GM19043 (cell line): ENCODE measurements around the gene ESYT2.

Source experiments
- ATAC-seq: cut with Tn5 transposase; IDR thresholded peaks from one replicate; pipeline ENCODE4 v1.9.1; 2021; ENCODE audit warnings: low read depth; ENCODE audit not compliant: unreplicated experiment

Gene ESYT2

DNA sequence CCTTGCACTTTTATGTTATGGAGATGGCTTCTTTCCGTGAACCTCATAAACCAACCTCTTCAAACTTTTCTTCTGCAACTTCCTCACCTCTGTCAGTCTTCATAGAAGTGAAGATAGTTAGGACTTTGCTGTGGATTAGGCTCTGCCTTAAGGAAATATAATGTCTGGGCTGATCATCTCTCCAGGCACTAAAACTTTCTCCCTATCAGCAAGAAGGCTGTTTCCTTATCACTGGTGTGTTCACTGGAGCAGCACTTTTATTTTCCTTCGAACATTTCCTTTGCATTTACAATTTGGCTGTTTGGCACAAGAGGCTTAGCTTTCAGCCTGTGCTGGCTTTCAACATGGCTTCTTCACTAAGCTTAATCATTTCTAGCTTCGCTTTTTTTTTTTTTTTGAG lies 52.8 kb downstream of the ESYT2 start:
- ATAC-seq = no peak

DNA sequence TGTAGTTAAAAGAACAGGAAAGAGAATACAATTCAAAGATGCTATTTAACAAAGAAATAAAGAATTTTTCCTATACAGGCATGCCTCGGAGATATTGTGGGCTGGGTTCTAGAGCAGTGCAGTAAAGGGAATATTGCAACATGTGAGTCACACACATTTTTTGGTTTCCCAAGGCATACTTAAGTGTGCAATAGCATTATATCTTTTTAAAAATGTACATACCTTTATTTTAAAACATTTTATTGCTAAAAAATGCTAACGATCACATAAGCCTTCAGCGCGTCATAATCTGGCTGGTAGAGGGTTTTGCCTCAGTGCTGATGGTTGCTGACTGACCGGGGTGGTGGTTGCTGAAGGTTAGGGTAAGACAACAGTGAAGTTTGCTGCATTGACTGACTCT lies 54.4 kb downstream of the ESYT2 start:
- ATAC-seq = no peak

DNA sequence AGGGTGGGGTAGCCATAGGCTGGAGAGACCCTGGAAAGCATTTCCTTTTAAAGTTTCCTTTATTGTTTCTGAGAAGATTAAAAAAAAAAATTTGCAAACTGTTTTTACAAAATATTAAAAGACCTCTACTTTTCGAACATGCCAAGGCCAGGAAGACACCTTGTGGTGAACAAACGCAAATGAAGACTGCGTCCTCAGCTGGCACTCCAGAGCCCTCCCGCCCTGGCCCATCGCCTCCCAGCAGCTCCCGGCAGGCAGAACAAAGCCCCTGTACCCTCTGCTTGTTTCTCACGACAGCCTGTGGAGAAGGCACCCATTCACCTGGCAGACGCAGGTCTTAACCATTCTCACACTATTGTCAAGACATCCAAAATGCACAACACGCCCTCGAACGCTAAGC lies 56.4 kb downstream of the ESYT2 start:
- no peak for ATAC-seq

DNA sequence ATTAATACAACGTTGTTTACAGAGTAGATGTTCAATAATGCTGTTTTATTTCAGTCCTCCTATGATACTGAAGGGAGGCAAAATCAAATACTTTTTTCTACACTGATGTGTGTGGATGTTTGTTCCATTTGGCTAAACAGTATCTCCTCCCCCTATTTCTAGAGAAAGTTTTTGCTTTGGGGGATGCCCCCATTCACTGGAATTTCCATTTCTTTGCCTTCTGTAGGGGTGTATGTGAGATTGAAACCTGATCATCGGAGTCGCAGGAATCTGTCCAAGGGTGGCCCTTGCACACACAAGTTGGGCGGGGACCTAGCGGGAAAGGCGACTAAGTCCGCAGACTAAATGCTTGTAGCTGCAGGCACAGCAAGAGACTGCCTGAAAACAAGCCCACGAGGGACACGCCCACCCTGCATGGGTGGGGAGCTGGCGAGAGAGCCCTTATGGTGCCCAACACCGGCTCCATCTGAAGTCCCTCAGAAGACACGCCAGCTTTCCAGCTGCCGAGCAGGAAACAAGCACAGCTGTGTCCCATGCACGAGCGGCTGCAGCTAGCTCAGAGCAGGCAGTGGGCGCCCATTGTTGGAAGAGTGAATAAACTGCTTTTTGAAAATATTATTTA lies 58.0 kb downstream of the ESYT2 start:
- no peak for ATAC-seq

DNA sequence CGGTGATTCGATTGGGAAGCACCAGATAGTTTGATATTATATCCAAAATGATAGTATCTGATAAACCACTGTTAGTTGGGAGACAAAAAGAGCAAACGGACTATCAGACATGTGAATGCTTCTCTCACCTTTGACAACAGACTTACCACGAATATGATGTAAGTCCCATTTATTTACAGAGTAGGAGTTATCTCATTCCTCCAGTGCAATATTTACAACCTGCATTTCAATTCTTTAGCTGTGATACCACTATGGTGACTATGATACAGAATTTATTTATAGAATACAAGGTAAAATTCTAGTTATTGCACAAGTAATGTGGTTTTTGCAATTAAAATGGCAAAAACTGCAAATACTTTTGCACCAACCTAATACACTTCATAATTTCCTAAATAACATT lies 61.6 kb downstream of the ESYT2 start:
- ATAC-seq = no peak

DNA sequence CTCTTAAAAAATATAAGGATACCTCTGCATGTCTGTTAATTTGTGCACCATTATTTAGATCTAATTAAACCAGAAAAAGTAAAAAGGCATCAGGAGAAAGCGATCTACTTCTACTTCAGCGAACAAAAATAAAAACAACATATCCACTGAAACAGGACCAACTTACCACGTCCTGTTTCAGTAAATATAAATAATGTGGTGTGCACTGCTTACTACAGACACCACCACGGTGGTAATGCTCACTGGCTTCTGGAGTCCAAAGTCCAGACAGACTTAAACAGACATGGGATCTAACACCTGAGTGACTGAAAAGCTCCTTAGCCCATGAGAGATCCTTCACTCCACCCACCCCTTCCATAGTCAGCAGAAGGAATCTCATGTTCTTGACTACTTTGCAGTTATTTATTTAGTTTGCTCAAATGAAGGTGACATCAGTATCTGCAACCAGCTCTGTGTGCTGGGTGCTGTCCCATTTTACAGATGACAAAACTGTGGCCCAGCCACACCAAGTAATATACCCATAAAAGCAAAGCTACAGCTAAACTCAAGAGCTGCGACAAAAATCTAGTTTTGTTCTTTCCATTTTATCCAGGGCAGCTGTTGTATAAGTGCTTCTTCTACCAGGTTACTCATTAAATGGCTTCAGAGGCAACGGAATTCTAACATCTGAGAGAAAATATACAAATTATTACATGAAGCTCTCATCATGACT lies 62.6 kb downstream of the ESYT2 start:
- ATAC-seq = no peak

DNA sequence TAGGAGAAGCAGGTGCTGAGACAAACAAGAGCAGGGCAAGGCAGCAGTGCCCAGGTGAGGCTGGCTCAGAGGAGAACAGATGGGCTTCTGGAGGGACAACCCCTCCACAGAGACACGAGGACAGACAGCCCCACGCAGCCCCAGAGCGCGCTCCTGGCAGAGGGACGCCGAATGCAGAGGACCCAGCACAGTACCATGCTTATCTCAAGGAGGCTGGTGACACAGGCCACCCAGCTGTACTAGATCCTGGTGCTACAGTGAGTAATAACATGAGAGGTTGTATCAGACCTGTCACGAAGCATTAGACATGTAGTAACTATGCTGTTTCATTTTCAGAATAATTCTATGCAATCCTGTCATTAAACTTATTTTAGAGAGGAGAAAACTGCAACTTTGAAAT lies 64.3 kb downstream of the ESYT2 start:
- ATAC-seq = no peak

DNA sequence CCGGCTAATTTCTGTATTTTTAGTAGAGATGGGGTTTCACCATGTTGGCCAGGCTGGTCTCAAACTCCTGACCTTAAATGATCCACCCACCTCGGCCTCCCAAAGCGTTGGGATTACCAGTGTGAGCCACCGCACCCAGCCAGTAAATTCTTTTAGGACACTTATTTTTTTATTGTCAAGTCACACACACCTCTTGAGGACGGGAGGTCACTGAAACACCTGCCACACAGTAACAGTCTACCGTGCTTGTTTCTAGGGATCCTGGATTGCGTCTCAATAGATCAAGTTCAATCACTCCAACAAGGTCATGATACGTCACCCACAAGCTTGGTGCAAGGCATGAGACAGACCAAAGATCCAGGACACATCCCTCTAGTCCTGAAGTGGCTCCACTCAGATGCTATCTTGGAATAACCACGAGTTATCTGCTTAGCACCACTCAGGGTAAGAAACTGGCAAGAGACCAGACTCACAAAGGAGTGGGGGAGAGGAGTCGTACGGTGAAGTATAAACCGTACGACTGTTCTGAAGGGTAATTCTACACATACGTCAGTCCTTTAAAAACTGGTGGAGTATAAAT lies 65.8 kb downstream of the ESYT2 start:
- ATAC-seq = no peak

DNA sequence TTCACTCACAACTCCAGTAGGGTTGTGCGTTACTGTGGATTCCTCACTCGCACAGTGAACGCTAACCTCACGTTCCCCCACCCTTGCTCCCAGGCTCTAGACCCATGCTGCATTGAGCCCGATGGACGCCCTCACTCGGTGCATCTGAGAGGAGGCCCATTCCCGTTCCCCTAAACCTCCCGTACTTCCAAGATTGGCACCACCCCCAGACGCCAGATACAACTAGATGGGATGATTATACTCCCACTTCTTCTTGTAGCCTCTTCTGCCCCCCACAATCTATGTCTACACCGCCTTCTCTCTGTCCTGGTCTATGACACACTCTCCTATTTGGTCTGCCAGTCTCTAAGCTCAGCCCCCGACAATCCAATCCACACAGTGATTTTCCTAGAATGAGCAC lies 67.4 kb downstream of the ESYT2 start:
- no peak for ATAC-seq

DNA sequence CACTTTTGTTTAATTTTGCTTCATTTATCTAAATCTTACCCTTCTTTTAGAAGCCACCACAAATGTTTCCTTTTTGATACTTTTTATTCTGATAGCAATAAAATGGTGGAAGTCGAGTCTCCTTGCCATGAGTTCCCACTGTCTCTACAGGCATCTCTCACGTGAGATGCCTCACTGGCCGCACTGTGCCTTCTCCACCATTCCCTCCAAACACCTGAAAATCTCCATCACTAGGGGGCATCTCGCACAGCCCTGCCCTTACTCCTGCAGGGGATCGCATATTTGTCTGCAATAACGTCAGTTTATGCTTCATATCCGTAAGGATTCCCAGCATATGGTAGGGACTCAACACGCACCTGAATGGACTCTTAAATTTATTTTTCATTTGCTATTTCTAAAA lies 68.4 kb downstream of the ESYT2 start:
- no peak for ATAC-seq

DNA sequence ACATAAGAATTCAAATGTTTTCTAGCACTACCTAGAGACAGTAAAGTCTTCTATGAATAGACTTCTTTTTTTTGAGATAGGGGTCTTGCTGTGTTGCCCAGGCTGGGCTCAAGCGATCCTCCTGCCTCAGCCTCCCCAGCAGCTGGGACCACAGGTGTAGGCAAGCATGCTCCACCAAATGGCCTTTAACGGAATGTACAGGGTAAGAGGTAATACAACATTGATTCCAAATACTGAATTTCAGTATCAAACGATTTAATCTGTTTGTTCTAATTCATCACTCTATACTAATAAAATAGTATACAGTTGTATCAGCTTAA lies 68.9 kb downstream of the ESYT2 start:
- ATAC-seq = no peak

DNA sequence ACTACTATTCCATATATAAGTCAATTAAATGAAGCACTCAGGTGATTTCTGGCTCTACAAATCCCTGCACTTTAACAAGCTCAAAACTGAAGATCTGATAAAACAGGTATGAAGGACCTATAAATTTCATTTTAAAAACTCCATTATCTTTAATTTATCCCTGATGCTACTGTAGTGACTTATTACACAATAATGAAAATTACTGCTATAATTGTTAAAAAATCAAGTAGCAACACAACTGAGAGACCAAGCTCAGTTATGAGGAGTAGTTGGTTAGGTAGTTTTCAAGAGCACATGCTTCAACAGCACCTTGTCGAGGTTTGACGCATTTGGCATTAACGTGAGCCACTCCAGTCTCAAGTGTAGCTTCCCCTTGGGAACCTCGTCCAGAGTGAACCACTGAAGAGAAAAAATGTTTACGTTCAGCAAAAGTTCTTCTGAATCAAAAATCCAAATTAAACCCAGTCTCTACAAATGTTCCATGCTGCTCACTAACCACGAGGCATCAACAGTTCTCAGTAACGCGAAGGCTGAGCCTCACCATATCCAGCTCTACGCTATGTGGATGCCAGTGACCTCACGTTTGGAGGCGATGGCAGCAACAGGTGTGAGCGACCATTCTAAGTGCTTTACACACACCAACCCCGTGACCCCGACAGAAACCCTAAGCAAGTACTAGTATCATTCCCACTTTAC lies 69.4 kb downstream of the ESYT2 start:
- no peak for ATAC-seq

DNA sequence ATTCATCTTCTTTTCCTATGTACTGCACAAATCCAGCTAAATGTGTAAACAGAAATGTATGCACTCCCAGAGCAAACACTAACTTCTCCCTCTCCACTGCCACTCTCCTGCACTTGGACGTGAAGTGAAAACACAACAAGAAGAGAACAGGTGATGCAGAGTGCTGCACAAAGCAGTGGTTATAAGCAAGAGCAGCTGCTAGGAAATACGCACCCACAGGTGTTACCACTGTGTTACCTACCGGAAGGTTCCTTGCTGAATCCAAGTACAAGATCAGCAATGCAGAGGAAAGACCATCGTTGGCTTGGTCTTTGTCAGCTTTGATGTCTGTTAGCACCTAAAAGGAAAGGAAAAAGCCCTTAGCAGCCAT lies 70.1 kb downstream of the ESYT2 start:
- no peak for ATAC-seq

DNA sequence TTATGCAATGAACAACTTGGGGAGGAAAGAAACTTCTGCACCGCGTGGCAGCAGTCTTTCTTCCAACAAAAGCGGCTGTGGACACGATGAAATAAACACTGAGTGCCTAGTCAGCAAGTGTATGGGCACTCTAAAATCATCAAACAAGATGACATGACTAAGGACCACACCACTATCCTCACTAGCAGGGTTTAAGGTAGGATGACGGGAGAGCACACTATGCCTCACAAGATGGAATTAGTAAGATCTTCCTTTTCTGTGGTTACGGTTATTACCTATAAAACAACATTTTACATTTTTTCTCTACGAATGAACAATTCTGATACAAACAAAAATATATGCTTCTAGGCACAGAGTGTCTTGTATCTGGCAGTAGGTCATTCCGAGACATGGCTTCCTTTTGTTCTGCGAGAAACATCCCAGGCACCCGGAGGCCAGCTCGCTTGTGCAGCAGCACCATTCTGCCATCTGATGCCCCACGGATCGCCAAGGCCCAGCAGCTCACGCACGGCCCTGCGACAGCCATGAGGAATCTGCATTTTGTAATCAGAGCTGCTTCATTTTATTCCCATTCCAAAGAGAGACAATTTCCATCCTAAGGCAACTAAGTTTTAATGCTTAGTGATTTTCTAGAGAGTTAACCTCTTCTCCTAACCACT lies 70.6 kb downstream of the ESYT2 start:
- no peak for ATAC-seq

DNA sequence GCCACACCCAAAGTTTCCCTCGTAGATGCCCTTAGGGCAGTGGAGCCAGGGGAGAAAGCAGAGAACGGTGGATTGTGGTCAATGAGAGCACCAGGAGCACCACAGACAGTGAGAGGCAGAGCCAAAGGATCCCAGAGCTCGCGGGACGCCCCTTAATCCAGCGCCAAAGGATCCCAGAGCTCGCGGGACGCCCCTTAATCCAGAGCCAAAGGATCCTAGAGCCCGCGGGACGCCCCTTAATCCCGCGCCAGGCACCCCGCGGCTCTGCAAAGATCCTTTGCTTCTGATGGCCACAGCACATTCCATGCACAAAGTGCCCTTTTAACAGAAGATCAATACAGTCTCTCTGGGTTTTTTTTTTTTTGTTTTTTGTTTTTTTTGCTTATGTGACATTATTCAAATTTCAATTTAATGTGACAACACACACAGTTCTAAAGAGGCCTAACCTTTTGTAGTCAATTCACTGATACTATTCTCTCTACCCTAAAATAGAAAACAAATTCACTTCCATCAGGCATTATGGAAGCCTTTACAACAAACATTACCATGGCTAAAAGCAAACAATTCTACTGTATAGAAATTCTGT lies 71.8 kb downstream of the ESYT2 start:
- ATAC-seq = no peak

DNA sequence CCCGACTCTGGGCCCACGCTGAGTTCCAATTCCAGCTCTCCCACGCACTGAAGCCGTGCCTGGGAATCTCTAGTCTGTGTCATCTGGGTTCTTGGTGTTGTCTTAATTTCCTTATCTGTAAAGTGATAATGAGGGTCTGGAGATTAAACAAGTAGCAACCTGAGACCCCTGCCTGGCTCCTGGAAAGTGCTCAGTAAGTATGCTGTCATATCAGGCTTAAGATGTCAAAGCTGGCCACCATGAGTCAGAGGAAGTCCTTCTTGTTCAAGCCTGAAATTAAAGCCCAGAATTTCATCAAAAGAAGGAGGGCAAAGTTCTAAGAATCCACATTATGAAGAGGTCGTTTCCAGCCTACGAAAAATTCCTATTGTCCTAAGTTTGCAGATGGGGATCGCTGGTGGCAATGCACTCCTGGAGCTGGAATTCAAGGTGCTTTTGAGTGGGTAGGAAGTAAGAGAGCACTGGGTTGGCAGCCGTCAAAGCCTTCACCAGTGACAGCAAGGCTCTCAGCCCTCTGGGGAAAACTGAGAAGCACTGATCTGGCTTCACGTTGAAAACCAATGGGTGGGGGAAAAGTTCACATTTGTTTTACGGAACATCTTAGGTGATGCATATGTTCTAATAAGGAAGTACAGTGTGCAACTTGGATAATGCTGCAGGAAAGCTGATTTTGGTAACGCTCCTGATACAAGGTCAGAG lies 74.4 kb downstream of the ESYT2 start:
- no peak for ATAC-seq

DNA sequence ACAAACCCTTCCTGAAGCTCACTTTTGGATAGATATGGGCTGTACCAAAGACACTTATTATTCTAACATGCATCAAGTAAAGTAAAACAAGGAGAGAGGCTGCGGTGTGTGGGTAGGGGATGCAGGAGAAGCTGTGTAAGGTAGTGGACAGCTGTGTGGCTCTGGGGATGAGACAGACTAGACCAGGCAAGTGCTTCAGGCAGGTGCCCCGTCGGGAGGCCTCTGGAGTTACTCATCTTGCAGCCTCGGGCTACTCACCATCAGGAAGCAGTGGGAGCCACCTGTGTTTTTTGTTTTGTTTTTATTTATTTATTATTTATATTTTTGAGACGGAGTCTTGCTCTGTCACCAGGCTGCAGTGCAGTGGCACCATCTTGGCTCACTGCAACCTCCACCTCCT lies 75.4 kb downstream of the ESYT2 start:
- no peak for ATAC-seq

DNA sequence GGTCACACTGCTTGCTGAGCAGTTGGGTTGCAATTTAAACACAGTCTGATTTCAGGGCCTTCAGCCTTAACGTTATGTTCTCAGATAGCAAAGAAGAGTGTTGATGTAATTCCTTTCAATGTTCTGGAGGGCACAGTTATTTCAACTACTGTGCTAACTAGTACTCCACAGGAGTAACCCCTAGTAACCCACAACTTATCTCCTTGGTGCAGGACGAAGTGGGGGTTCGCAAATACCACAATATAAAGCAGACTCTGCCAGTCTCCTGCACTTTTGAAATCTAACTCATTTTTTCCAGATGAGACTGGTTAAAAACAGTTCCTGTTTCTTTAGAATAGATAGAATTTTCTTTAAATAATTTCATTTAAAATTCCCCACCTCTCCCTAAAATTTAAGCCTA lies 77.6 kb downstream of the ESYT2 start:
- ATAC-seq = no peak

DNA sequence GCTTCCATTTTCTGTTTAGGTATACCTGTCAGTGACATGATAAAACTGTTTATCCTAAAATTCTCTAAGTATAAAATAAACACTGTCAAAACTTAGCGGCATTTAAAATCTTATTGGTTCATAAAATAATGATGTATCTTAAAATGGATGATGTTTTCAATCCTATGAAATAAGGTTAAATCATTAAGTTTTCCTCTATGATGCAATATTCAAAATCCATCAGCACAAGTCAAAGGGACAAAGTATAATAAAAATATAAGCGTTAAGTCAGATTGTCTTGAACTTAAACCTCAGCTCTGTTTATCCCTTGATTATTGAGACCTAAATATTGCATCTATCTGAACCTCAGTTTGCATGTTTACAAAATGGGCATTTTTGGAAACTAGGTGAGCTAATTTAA lies 78.1 kb downstream of the ESYT2 start:
- ATAC-seq = no peak

DNA sequence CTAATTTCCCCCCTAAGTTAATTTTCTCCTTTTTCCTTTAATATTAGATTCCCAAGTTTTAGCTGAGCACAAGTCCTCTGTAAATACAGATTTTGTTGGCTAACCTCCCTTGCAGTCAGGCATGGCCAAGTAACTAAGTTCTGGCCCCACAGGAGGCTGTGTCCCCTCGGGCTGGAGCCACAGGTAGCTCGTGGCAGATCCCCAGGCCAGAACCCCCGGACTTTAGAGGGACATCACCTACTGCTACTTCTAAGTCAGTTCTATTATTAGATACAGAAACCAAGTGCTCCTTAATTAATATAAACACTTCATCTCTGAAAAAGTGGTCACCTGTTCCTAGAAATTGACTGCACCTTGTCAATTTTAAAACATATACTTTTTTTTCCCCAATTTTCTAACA lies 78.6 kb downstream of the ESYT2 start:
- ATAC-seq = no peak
